PC-9 (cell line): ENCODE measurements around the gene SUN1. TPM values are rescaled to one million over a fixed set of nuclear protein-coding genes. Genes with fewer than 3 reads are reported as not detected.

ENCODE experiments used
- BruUV-seq: library from RNA; stranded (reverse); fragments of 400-500 nt; replicated peaks from 2 replicates; lab custom pipeline; 2021; lab: Mats Ljungman, UMichigan
- CTCF ChIA-PET: fragments of 300-600 bp; sonication (Branson Sonifier 250); formaldehyde crosslinking; loops from one replicate; lab custom pipeline; 2022; ENCODE audit warnings: antibody characterized with exemption; lab: Charles Lee
- POLR2A ChIA-PET: fragments of 300-600 bp; sonication (Branson Sonifier 250); formaldehyde crosslinking; loops from one replicate; lab custom pipeline; 2022; ENCODE audit warnings: antibody characterized with exemption; ENCODE audit not compliant: unreplicated experiment; lab: Charles Lee
- DNase-seq, 2 experiments: peaks; one replicate each; pipeline versions ENCODE4 v3.0.0 to v3.0.0-alpha.2; 2015 to 2022; ENCODE audit warnings: mixed read lengths in 1 of 2
- H2AFZ ChIP-seq: fragments of 200-600 bp; sonication (generic); 2 replicates; pipeline ENCODE4 v1.8.1; 2017; ENCODE audit warnings: antibody characterized with exemption
- H3F3A ChIP-seq: fragments of 200-600 bp; sonication (generic); 2 replicates; pipeline ENCODE4 v1.8.1; 2017; ENCODE audit warnings: antibody characterized with exemption, mild to moderate bottlenecking, low read depth; ENCODE audit not compliant: insufficient read depth
- H3K27ac ChIP-seq: fragments of 200-600 bp; sonication (generic); 2 replicates; pipeline ENCODE4 v1.6.1; 2016; ENCODE audit warnings: mixed run types
- H3K27me3 ChIP-seq: fragments of 200-600 bp; sonication (generic); 2 replicates; pipeline ENCODE4 v1.6.1; 2016; ENCODE audit warnings: low read depth, mixed run types; ENCODE audit not compliant: insufficient read depth
- H3K36me3 ChIP-seq: fragments of 200-600 bp; sonication (generic); 2 replicates; pipeline ENCODE4 v1.6.1; 2016; ENCODE audit warnings: low read depth, mixed run types
- H3K4me1 ChIP-seq: fragments of 200-600 bp; sonication (generic); replicated peaks from 2 replicates; pipeline ENCODE4 v1.6.1; 2016; ENCODE audit warnings: mixed run types; ENCODE audit not compliant: insufficient read depth
- H3K4me2 ChIP-seq: fragments of 200-600 bp; sonication (generic); 2 replicates; pipeline ENCODE4 v1.6.1; 2017; ENCODE audit warnings: mixed run types
- H3K4me3 ChIP-seq: fragments of 200-600 bp; sonication (generic); 2 replicates; pipeline ENCODE4 v1.6.1; 2016; ENCODE audit warnings: mixed run types
- H3K79me2 ChIP-seq: fragments of 200-600 bp; sonication (generic); 2 replicates; pipeline ENCODE4 v1.6.1; 2017; ENCODE audit warnings: low read depth, mixed run types
- H3K9me2 ChIP-seq: fragments of 200-600 bp; sonication (generic); 2 replicates; pipeline ENCODE4 v1.8.1; 2017; ENCODE audit warnings: mild to moderate bottlenecking; ENCODE audit not compliant: insufficient read depth
- H3K9me3 ChIP-seq: fragments of 200-600 bp; sonication (generic); 2 replicates; pipeline ENCODE4 v1.8.1; 2016; ENCODE audit warnings: low read depth; ENCODE audit not compliant: insufficient read depth
- H4K20me1 ChIP-seq: fragments of 200-600 bp; sonication (generic); 2 replicates; pipeline ENCODE4 v1.8.1; 2017; ENCODE audit not compliant: insufficient read depth
- EZH2 ChIP-seq: fragments of 200-600 bp; sonication (generic); IDR thresholded peaks from 2 replicates; pipeline ENCODE4 v1.8.0; 2017; ENCODE audit warnings: antibody characterized with exemption, low read depth
- intact Hi-C: fragments of 100-400 bp; cut with micrococcal nuclease; formaldehyde crosslinking; loops from one replicate; pipeline ENCODE4 v1.10.0; 2022; ENCODE audit not compliant: unreplicated experiment
- total RNA-seq: library from RNA; stranded (reverse); gene quantifications from 2 replicates; pipeline ENCODE4 v1.2.3, GENCODE V29; 2021
- TF ChIP-seq, protein P1 (sequence below): fragments of 200-600 bp; sonication (generic); conservative IDR thresholded peaks from 2 replicates; pipeline ENCODE4 v1.6.1; 2017; ENCODE audit warnings: mixed run types, antibody characterized with exemption, mild to moderate bottlenecking, moderate library complexity

Gene SUN1
- total RNA-seq, 1 experiment from 2014 or later: 245 TPM

- Histone ChIP-seq H3K36me3 (peaks cover 8% of the 10 kb centered on the region), H3K4me3 (no peak overlapping the region), H2AFZ (no peak overlapping the region), H3K4me1 (peaks cover 15% of the 10 kb centered on the region), H4K20me1 (peaks cover 74% of the 10 kb centered on the region), H3K79me2 (peaks cover 84% of the 10 kb centered on the region), H3K9me2 (no peaks in the 10 kb centered on the region), H3K27me3 (no peaks in the 10 kb centered on the region), H3F3A (peaks cover 4% of the 10 kb centered on the region; the same call in 1 of the 2 replicates), H3K27ac (no peak overlapping the region), H3K4me2 (no peak overlapping the region), H3K9me3 (no peaks in the 10 kb centered on the region)
- no peak for DNase-seq
- POLR2A ChIA-PET: no interaction called here
- no TSS peak for BruUV-seq
- CTCF ChIA-PET: interaction anchor here (0.5 kb wide), 1 partner anchor 94 kb away, joined by 3 read pairs; no protein-coding TSS in a partner anchor
- TF ChIP-seq EZH2: no peak
- TF ChIP-seq, protein P1, sequence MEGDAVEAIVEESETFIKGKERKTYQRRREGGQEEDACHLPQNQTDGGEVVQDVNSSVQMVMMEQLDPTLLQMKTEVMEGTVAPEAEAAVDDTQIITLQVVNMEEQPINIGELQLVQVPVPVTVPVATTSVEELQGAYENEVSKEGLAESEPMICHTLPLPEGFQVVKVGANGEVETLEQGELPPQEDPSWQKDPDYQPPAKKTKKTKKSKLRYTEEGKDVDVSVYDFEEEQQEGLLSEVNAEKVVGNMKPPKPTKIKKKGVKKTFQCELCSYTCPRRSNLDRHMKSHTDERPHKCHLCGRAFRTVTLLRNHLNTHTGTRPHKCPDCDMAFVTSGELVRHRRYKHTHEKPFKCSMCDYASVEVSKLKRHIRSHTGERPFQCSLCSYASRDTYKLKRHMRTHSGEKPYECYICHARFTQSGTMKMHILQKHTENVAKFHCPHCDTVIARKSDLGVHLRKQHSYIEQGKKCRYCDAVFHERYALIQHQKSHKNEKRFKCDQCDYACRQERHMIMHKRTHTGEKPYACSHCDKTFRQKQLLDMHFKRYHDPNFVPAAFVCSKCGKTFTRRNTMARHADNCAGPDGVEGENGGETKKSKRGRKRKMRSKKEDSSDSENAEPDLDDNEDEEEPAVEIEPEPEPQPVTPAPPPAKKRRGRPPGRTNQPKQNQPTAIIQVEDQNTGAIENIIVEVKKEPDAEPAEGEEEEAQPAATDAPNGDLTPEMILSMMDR: no peak
- intact Hi-C loops: no loop called here
Observed at GRCh38 chr7:880450-880849, 48.2 kb downstream of the SUN1 start.

GRCh38 chr7:881441-882234 is 49.4 kb downstream of the SUN1 start:
- no TSS peak for BruUV-seq
- H3K36me3 ChIP-seq: peaks cover 8% of the 10 kb centered on the region
- H3K4me2 ChIP-seq: no peak overlapping the region
- H3F3A ChIP-seq: no peaks in the 10 kb centered on the region; the same call in 1 of the 2 replicates
- ChIA-PET CTCF (no interaction called here), POLR2A (no interaction called here)
- H4K20me1 ChIP-seq: peaks cover 86% of the 10 kb centered on the region
- H3K9me2 ChIP-seq: no peaks in the 10 kb centered on the region
- intact Hi-C loops: no loop called here
- no peak overlapping the region for H2AFZ ChIP-seq
- DNase-seq: no peak
- H3K4me1 ChIP-seq: peaks cover 15% of the 10 kb centered on the region
- no peaks in the 10 kb centered on the region for H3K9me3 ChIP-seq
- H3K27ac ChIP-seq: no peak overlapping the region
- H3K27me3 ChIP-seq: no peaks in the 10 kb centered on the region
- H3K4me3 ChIP-seq: no peak overlapping the region
- no peak for TF ChIP-seq EZH2
- TF ChIP-seq, protein P1: no peak
- H3K79me2 ChIP-seq: peaks cover 96% of the 10 kb centered on the region

DNA sequence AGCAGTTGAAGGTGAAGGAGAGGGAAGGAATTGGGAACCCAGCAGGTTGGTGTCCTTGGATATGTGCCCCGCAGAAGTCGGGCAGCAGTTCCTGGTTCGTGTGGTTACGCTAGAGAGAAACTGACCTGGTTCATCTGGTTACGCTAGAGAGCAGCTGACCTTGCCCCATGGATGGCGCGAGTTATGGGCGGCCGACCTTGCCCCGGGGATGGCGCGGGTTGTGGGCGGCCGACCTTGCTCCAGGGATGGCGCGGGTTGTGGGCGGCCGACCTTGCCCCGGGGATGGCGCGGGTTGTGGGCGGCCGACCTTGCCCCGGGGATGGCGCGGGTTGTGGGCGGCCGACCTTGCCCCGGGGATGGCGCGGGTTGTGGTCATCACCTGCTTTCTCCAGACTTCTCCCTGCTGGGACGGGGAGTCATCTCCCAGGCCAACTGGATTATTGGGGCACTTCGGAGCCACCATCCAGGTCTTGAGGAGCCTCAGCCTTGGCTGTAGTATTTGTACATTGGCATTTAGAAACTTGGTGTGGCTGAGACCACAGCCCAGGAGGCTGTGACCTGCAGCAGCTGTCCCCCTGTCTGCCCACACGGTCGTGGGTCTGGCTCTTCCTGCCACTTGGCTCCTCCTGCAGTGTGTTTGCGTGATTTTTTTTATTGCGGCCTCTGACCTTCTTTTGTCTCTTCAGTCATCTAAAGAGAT is 50.2 kb downstream of the SUN1 start:
- H3K27me3 ChIP-seq: no peaks in the 10 kb centered on the region
- no peaks in the 10 kb centered on the region for H3K9me2 ChIP-seq
- no peak overlapping the region for H3K4me3 ChIP-seq
- H3K79me2 ChIP-seq: peaks cover 98% of the 10 kb centered on the region
- no peak for DNase-seq
- no peak for TF ChIP-seq EZH2
- TF ChIP-seq, protein P1: no peak
- H3K4me1 ChIP-seq: peaks cover 15% of the 10 kb centered on the region
- no TSS peak for BruUV-seq
- ChIA-PET POLR2A (no interaction called here), CTCF (no interaction called here)
- no peak overlapping the region for H3K4me2 ChIP-seq
- peaks cover 8% of the 10 kb centered on the region for H3K36me3 ChIP-seq
- H3K27ac ChIP-seq: no peak overlapping the region
- intact Hi-C loops: no loop called here
- no peaks in the 10 kb centered on the region for H3K9me3 ChIP-seq
- H3F3A ChIP-seq: no peaks in the 10 kb centered on the region; the same call in 1 of the 2 replicates
- H2AFZ ChIP-seq: no peak overlapping the region
- peaks cover 94% of the 10 kb centered on the region for H4K20me1 ChIP-seq
